Heart left ventricle (tissue), 13 donors: Measurements from ENCODE around the gene KIF3C.
"Not testable (repeated sequence)": the region's sequence is repeated elsewhere in the genome, so short reads cannot be mapped to it uniquely, and the experiment has no call there.

Source experiments
- CTCF ChIP-seq, 12 donors: fragments of 200-600 bp; sonication (generic) in 4 of 12; IDR thresholded peaks; one replicate each; pipeline versions ENCODE4 v1.5.0 to v1.8.0; 2018 to 2022; ENCODE audit warnings: antibody characterized with exemption in 12 of 12, mild to moderate bottlenecking in 5 of 12
- POLR2A ChIP-seq, 2 donors: fragments of 450-650 bp; IDR thresholded peaks; one replicate each; pipeline ENCODE4 v1.6.1; 2017; ENCODE audit warnings: antibody characterized with exemption in 2 of 2, mild to moderate bottlenecking in 2 of 2, moderate library complexity in 2 of 2
- donor health status: ischemic (EF 13 %, LVEDD 7.1; RV severe dilation, severe dysfunction).
- donor health status: DM: no; HTN: yes; CAD: no.
- donor health status: DM: no; HTN: no; CAD: no.
- donor health status: ischemic (EF 25% LVEDD 6.9; RV normal size, moderate dysfunction).
- donor health status: ischemic (EF 25% LVEDD 5.7; RV mildly dilated, moderate dysfunction).
- donor health status: ischemic (EF 35%, LVEDD 5.7; RV mildly dilated, moderate dysfunction).
- donor health status: nonischemic (EF 11% LVEDD 7.7; RV severe dilation, severe dysfunction).
- donor health status: DM: yes; HTN: yes; CAD: no.
- donor health status: PGD.
- donor health status: ischemic (EF 29% LVEDD 5.4; RV normal size, mild dysfunction).
- donor health status: nonischemic (EF 23%, LVEDD 6.1; RV moderate dilation, normal function).

- TF ChIP-seq CTCF, POLR2A (IDR thresholded peaks at IDR 0.05): not testable (repeated sequence)
Observed at GRCh38 chr2:26016706-26017045, 34.4 kb upstream of the KIF3C start.
